K562 (cell line): ENCODE data around the gene LCTL. TPM values are rescaled to one million over a fixed set of nuclear protein-coding genes. Genes with fewer than 3 reads are reported as not detected.

ENCODE experiments used
- GATAD2B ChIP-seq: fragments of 450-650 bp; IDR thresholded peaks from 2 replicates; pipeline ENCODE4 v1.6.1; 2017; ENCODE audit warnings: mild to moderate bottlenecking, borderline replicate concordance
- HMGN3 ChIP-seq: IDR thresholded peaks from 2 replicates; pipeline ENCODE4 v1.6.1; 2011; ENCODE audit warnings: borderline replicate concordance, low read depth, mild to moderate bottlenecking, mixed read lengths, low read length; ENCODE audit not compliant: insufficient read length; ENCODE audit errors: extremely low read depth
- IRF2 ChIP-seq: sonication (generic); formaldehyde crosslinking; IDR thresholded peaks from 2 replicates; pipeline ENCODE4 v1.8.1; 2022; ENCODE audit warnings: mild to moderate bottlenecking, missing genetic modification reagents
- IRF9 ChIP-seq: fragments of 450-650 bp; IDR thresholded peaks from 2 replicates; pipeline ENCODE4 v1.6.1; 2016; ENCODE audit warnings: missing biosample characterization, missing genetic modification characterization
- KDM1A ChIP-seq, 2 experiments: fragments of 450-650 bp; IDR thresholded peaks; 2 replicates each; pipeline ENCODE4 v1.6.1; 2016; ENCODE audit warnings: mild to moderate bottlenecking in 2 of 2
- MAFK ChIP-seq: IDR thresholded peaks from 2 replicates; pipeline ENCODE4 v1.6.1; 2011; ENCODE audit warnings: low read length, improper control_type of control experiment
- MEF2D ChIP-seq: conservative IDR thresholded peaks from 2 replicates; pipeline ENCODE4 v1.6.1; 2016; ENCODE audit warnings: low read depth, missing genetic modification characterization, missing compliant biosample characterization
- PRPF4 ChIP-seq: fragments of 200-400 bp; formaldehyde crosslinking; IDR thresholded peaks from one replicate; pipeline ENCODE4 v1.6.1; 2017; ENCODE audit warnings: low read length, low read depth, mild to moderate bottlenecking; ENCODE audit not compliant: insufficient read depth, poor library complexity, severe bottlenecking
- RBM39 ChIP-seq: fragments of 200-400 bp; formaldehyde crosslinking; optimal IDR thresholded peaks from 2 replicates; pipeline ENCODE3; 2018; ENCODE audit warnings: low read depth, low read length
- RFX1 ChIP-seq: fragments of 450-650 bp; IDR thresholded peaks from 2 replicates; pipeline ENCODE4 v1.6.1; 2016; ENCODE audit warnings: mild to moderate bottlenecking, moderate library complexity
- RREB1 ChIP-seq: fragments of 250-450 bp; sonication (Bioruptor Pico); IDR thresholded peaks from 2 replicates; pipeline ENCODE4 v1.4.0; 2020
- SAP30 ChIP-seq: fragments of 200-600 bp; sonication (generic); IDR thresholded peaks from 2 replicates; pipeline ENCODE4 v1.6.1; 2012; ENCODE audit warnings: borderline replicate concordance, low read depth, mild to moderate bottlenecking, moderate library complexity, low read length, control low read depth, inconsistent platforms; ENCODE audit not compliant: insufficient read depth, poor library complexity, severe bottlenecking
- TCF7L2 ChIP-seq: fragments of 150-350 bp; IDR thresholded peaks from 2 replicates; pipeline ENCODE4 v1.6.1; 2016; ENCODE audit warnings: low read depth, mild to moderate bottlenecking, low read length, moderate library complexity
- WHSC1 ChIP-seq: IDR thresholded peaks from one replicate; pipeline ENCODE4 v1.6.1; 2012; ENCODE audit warnings: low read length, control low read depth, inconsistent platforms
- ZFPM2 ChIP-seq: fragments of 250-450 bp; sonication (Bioruptor Pico); IDR thresholded peaks from 2 replicates; pipeline ENCODE4 v1.5.1; 2022; ENCODE audit warnings: mild to moderate bottlenecking
- ZNF316 ChIP-seq: fragments of 450-650 bp; IDR thresholded peaks from 2 replicates; pipeline ENCODE4 v1.6.1; 2016
- polyA plus RNA-seq, 8 experiments: library from polyadenylated mRNA; depleted of rRNA in 4 of 8; stranded (reverse) in 5 of 8; unstranded in 3 of 8; fragments of >200 nt; fragmentation: Nextera tagmentation in 2 of 8; fragmentation: Illumina TruSeq in 1 of 8; extraction: Ambion mirVana in 2 of 8; extraction: Trizol in 1 of 8; gene quantifications; 2 replicates each; pipeline versions ENCODE4 v1.2.1 to v1.2.3, GENCODE V29; 2011 to 2014; ENCODE audit warnings: inconsistent platforms in 1 of 8, missing spikeins in 1 of 8
- total RNA-seq, 7 experiments: library from RNA; depleted of rRNA in 6 of 7; stranded (reverse); fragments of >200 nt in 6 of 7; fragmentation: Illumina TruSeq in 2 of 7; extraction: Trizol in 2 of 7; gene quantifications; 2 replicates each; pipeline versions ENCODE4 v1.2.1 to v1.2.3, GENCODE V29; 2011 to 2021; ENCODE audit warnings: low replicate concordance in 1 of 7
- TF ChIP-seq, protein P1 (sequence below): IDR thresholded peaks from 2 replicates; pipeline ENCODE4 v1.6.1; 2011; ENCODE audit warnings: borderline replicate concordance, low read depth, mild to moderate bottlenecking, moderate library complexity, low read length; ENCODE audit not compliant: insufficient read depth, poor library complexity, severe bottlenecking
- TF ChIP-seq, protein P2 (sequence below): fragments of 250-450 bp; sonication (Bioruptor Pico); IDR thresholded peaks from 2 replicates; pipeline ENCODE4 v1.5.0; 2021
- TF ChIP-seq, protein P3 (sequence below): sonication (generic); formaldehyde crosslinking; IDR thresholded peaks from 2 replicates; pipeline ENCODE4 v1.8.0; 2022; ENCODE audit warnings: mild to moderate bottlenecking, missing genetic modification reagents

Gene LCTL
- total and polyA plus RNA-seq, 9 of the 15 experiments (the other 6 are each of a cell fraction or from before 2014, with no cell fraction given) = 0.08 to 0.31 (median 0.17) TPM; not detected in 6

GRCh38 chr15:66601521-66601920, 35.7 kb upstream of the LCTL start (continued):
- TF ChIP-seq RREB1 (CRISPR knock-in tag) = peak; percentile 88
- TF ChIP-seq, protein P1, sequence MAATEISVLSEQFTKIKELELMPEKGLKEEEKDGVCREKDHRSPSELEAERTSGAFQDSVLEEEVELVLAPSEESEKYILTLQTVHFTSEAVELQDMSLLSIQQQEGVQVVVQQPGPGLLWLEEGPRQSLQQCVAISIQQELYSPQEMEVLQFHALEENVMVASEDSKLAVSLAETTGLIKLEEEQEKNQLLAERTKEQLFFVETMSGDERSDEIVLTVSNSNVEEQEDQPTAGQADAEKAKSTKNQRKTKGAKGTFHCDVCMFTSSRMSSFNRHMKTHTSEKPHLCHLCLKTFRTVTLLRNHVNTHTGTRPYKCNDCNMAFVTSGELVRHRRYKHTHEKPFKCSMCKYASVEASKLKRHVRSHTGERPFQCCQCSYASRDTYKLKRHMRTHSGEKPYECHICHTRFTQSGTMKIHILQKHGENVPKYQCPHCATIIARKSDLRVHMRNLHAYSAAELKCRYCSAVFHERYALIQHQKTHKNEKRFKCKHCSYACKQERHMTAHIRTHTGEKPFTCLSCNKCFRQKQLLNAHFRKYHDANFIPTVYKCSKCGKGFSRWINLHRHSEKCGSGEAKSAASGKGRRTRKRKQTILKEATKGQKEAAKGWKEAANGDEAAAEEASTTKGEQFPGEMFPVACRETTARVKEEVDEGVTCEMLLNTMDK = no peak
- TF ChIP-seq ZNF316 = no peak
- TF ChIP-seq, protein P2, sequence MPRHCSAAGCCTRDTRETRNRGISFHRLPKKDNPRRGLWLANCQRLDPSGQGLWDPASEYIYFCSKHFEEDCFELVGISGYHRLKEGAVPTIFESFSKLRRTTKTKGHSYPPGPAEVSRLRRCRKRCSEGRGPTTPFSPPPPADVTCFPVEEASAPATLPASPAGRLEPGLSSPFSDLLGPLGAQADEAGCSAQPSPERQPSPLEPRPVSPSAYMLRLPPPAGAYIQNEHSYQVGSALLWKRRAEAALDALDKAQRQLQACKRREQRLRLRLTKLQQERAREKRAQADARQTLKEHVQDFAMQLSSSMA (CRISPR knock-in tag) = no peak
- no peak for TF ChIP-seq GATAD2B
- TF ChIP-seq RBM39 = no peak
- no peak for TF ChIP-seq TCF7L2
- TF ChIP-seq HMGN3 = no peak
- TF ChIP-seq, protein P3, sequence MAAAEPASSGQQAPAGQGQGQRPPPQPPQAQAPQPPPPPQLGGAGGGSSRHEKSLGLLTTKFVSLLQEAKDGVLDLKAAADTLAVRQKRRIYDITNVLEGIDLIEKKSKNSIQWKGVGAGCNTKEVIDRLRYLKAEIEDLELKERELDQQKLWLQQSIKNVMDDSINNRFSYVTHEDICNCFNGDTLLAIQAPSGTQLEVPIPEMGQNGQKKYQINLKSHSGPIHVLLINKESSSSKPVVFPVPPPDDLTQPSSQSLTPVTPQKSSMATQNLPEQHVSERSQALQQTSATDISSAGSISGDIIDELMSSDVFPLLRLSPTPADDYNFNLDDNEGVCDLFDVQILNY (CRISPR knock-in tag) = no peak
- TF ChIP-seq ZFPM2 (CRISPR knock-in tag) = no peak
- TF ChIP-seq MAFK = no peak
- no peak for TF ChIP-seq PRPF4
- TF ChIP-seq IRF2 (CRISPR knock-in tag) = no peak
- TF ChIP-seq RFX1 = no peak
- peak; percentile 83 for TF ChIP-seq IRF9 (tag)
- TF ChIP-seq MEF2D = peak; percentile 93
- TF ChIP-seq WHSC1 = no peak
- peak in 1 of 2 experiments; percentile 18; a peak in 1 of 4 replicates for TF ChIP-seq KDM1A (IDR thresholded peaks at IDR 0.05)
- no peak for TF ChIP-seq SAP30
